ENCODE data around the gene CHURC1.

The CHURC1 gene

GRCh38 chr14:64979336-64980074 is 65.2 kb downstream of the CHURC1 start:
- no peak for TF ChIP-seq TAF1 (IDR thresholded peaks at IDR 0.05; ENCODE audit: borderline replicate concordance, insufficient read depth, low read length)
- TF ChIP-seq SIN3A (IDR thresholded peaks at IDR 0.05; ENCODE audit: borderline replicate concordance, insufficient read depth, low read length): no peak
- TF ChIP-seq POLR2AphosphoS5 (IDR thresholded peaks at IDR 0.05; ENCODE audit: low read depth, low read length): no peak
- TF ChIP-seq FOXP2 (optimal IDR thresholded peaks at IDR 0.05; ENCODE audit: borderline replicate concordance, extremely low read depth, extremely low read length, insufficient read depth): no peak
- TF ChIP-seq, protein P1, sequence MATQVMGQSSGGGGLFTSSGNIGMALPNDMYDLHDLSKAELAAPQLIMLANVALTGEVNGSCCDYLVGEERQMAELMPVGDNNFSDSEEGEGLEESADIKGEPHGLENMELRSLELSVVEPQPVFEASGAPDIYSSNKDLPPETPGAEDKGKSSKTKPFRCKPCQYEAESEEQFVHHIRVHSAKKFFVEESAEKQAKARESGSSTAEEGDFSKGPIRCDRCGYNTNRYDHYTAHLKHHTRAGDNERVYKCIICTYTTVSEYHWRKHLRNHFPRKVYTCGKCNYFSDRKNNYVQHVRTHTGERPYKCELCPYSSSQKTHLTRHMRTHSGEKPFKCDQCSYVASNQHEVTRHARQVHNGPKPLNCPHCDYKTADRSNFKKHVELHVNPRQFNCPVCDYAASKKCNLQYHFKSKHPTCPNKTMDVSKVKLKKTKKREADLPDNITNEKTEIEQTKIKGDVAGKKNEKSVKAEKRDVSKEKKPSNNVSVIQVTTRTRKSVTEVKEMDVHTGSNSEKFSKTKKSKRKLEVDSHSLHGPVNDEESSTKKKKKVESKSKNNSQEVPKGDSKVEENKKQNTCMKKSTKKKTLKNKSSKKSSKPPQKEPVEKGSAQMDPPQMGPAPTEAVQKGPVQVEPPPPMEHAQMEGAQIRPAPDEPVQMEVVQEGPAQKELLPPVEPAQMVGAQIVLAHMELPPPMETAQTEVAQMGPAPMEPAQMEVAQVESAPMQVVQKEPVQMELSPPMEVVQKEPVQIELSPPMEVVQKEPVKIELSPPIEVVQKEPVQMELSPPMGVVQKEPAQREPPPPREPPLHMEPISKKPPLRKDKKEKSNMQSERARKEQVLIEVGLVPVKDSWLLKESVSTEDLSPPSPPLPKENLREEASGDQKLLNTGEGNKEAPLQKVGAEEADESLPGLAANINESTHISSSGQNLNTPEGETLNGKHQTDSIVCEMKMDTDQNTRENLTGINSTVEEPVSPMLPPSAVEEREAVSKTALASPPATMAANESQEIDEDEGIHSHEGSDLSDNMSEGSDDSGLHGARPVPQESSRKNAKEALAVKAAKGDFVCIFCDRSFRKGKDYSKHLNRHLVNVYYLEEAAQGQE (IDR thresholded peaks at IDR 0.05; ENCODE audit: insufficient read depth in 1 of 2, low read depth in 2 of 2, low read length in 2 of 2): no peak

DNA sequence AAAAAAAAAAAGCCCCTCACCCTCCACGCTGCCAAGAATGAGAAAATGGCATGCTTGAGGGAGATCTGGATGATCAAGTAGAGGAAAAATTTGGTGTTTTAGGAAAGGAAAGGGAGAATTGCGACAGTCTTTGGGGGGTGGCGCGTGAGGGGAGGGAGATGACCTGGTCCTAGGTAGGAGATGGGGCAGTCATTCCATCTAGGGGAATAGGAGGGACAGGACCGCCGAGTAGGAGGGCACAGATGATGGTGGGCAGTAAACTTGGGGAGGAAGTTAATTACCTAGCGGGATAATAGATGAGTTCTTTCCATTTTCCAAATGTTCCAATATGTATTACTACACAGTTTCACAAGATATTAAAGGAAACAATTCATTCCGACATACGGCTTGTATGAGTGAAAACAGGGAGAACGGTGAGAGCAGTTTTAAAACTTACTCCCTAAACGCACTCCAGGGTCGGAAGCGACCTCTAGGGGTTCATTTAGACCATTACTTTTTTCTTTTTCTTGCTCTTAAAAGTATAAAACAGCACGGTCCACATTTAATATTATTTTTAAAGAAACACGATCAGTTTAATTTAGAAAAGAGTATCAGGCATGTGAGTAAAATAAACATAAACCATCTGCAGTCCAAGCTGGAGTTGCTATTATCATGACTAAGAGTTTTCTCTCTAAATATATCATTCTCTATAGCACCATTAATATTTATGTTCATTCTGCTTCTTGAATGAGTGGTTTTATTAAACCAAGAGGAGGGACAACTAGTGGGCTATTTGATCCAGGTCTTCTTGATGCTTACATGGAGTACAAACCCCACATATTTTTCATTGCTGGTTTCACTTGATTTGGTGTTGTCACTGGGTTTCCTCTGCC is 69.4 kb downstream of the CHURC1 start:
- no peak for TF ChIP-seq TAF1 (IDR thresholded peaks at IDR 0.05; ENCODE audit: borderline replicate concordance, insufficient read depth, low read length)
- TF ChIP-seq SIN3A (IDR thresholded peaks at IDR 0.05; ENCODE audit: borderline replicate concordance, insufficient read depth, low read length): no peak
- no peak for TF ChIP-seq POLR2AphosphoS5 (IDR thresholded peaks at IDR 0.05; ENCODE audit: low read depth, low read length)
- TF ChIP-seq, protein P1 (IDR thresholded peaks at IDR 0.05; ENCODE audit: insufficient read depth in 1 of 2, low read depth in 2 of 2, low read length in 2 of 2): no peak
- no peak for TF ChIP-seq FOXP2 (optimal IDR thresholded peaks at IDR 0.05; ENCODE audit: borderline replicate concordance, extremely low read depth, extremely low read length, insufficient read depth)

Data from PFSK-1 (cell line).